Posterior cingulate gyrus (tissue), 11 donors: ENCODE results near the gene AP2M1.
A peak's percentile ranks its signal among the peaks of the same experiment; 100 is the strongest.
"Not testable (repeated sequence)": the region's sequence is repeated elsewhere in the genome, so short reads cannot be mapped to it uniquely, and the experiment has no call there.

Source experiments
- DNase-seq, 10 donors: peaks; one replicate each; pipeline versions ENCODE4 v3.0.0 to v3.0.0-alpha.2; 2020 to 2021; ENCODE audit warnings: mixed read lengths in 3 of 10
- intact Hi-C: fragments of 100-400 bp; cut with DNase I; formaldehyde crosslinking; loops from one replicate; pipeline ENCODE4 v1.15.1; 2023

Gene AP2M1

GRCh38 chr3:184174646-184175492 lies at the start of gene AP2M1:
AP2M1 (plus strand) TSS chr3:184174855; CDS start chr3:184176994, 2,139 bp downstream.
- peak; percentile 97 to 100 (median 98) for DNase-seq
- intact Hi-C loops = loop anchor here (1.0 kb wide), 2 partner anchors 10 to 20 kb away; partner anchors contain the start of gene DVL3

- DNase-seq = no peak
- intact Hi-C loops = no loop called here
Observed at GRCh38 chr3:184126006-184126405, 48.6 kb upstream of the AP2M1 start.

GRCh38 chr3:184129012-184129411 lies 45.6 kb upstream of the AP2M1 start:
- DNase-seq = peak in 1 of 10 donors; percentile 56
- intact Hi-C loops = no loop called here

- no peak for DNase-seq
- intact Hi-C loops = loop anchor here (10.0 kb wide), 2 partner anchors 112 to 238 kb away; partner anchors contain the start of genes ALG3 and EEF1AKMT4
Observed at GRCh38 chr3:184132945-184133344, 41.7 kb upstream of the AP2M1 start.

- DNase-seq = peak; percentile 79 to 98 (median 86)
- intact Hi-C loops = loop anchor here (1.0 to 10.0 kb wide), 3 partner anchors 21 to 239 kb away; partner anchors contain the start of genes ALG3, DVL3 and EEF1AKMT4
Observed at GRCh38 chr3:184133840-184134745, 40.6 kb upstream of the AP2M1 start.

- DNase-seq = no peak
- intact Hi-C loops = loop anchor here (1.0 to 10.0 kb wide), 5 partner anchors 21 to 240 kb away; partner anchors contain the start of genes ABCC5, ALG3, DVL3 and EEF1AKMT4
Observed at GRCh38 chr3:184134746-184135148, 39.9 kb upstream of the AP2M1 start.

- DNase-seq = peak; percentile 91 to 99 (median 94)
- intact Hi-C loops = loop anchor here (1.0 to 10.0 kb wide), 4 partner anchors 50 to 241 kb away; partner anchors contain the start of genes ABCC5, ALG3 and EEF1AKMT4
Observed at GRCh38 chr3:184135149-184135910, 39.3 kb upstream of the AP2M1 start, which contains the start of gene EIF2B5. EIF2B5 (plus strand) TSS chr3:184135358; CDS start chr3:184135386, 28 bp downstream.

GRCh38 chr3:184135911-184136260 lies 38.8 kb upstream of the AP2M1 start:
- intact Hi-C loops = loop anchor here (1.0 to 10.0 kb wide), 4 partner anchors 49 to 241 kb away; partner anchors contain the start of genes ABCC5, ALG3 and EEF1AKMT4
- no peak for DNase-seq

GRCh38 chr3:184140436-184140835 lies 34.2 kb upstream of the AP2M1 start:
- no peak for DNase-seq
- intact Hi-C loops = no loop called here

- no peak for DNase-seq
- intact Hi-C loops = no loop called here
Observed at GRCh38 chr3:184142199-184142598, 32.5 kb upstream of the AP2M1 start.

GRCh38 chr3:184143327-184143726 lies 31.3 kb upstream of the AP2M1 start:
- intact Hi-C loops = no loop called here

GRCh38 chr3:184144505-184144904 lies 30.1 kb upstream of the AP2M1 start:
- intact Hi-C loops = no loop called here
- no peak for DNase-seq

More at GRCh38 chr3:184143327-184143726, 31.3 kb upstream of the AP2M1 start:
- DNase-seq = no peak

GRCh38 chr3:184145111-184145524 lies 29.5 kb upstream of the AP2M1 start:
- DNase-seq = peak in 3 of 10 donors; percentile 23 to 75 (median 30)
- intact Hi-C loops = no loop called here

- DNase-seq = no peak
- intact Hi-C loops = no loop called here
Observed at GRCh38 chr3:184145751-184146270, 28.8 kb upstream of the AP2M1 start.

GRCh38 chr3:184148076-184148475 lies 26.6 kb upstream of the AP2M1 start:
- intact Hi-C loops = no loop called here
- no peak for DNase-seq

GRCh38 chr3:184149123-184149522 lies 25.5 kb upstream of the AP2M1 start:
- intact Hi-C loops = no loop called here
- peak in 1 of 10 donors; percentile 6 for DNase-seq

GRCh38 chr3:184149770-184150169 lies 24.9 kb upstream of the AP2M1 start:
- intact Hi-C loops = loop anchor here (5.0 kb wide), 1 partner anchor 38 kb away; the partner anchor contains the start of gene ABCF3
- not testable (repeated sequence) for DNase-seq

GRCh38 chr3:184154885-184155643 lies 19.6 kb upstream of the AP2M1 start, which contains the start of gene DVL3:
DVL3 (plus strand) TSS chr3:184155377; CDS start chr3:184155636, 259 bp downstream.
- DNase-seq = peak; percentile 42 to 95 (median 52)
- intact Hi-C loops = loop anchor here (1.0 to 5.0 kb wide), 4 partner anchors 19 to 138 kb away; partner anchors contain the start of genes ABCC5, ABCF3 and AP2M1
